Measurements from ENCODE around the gene CRACR2A.

Gene CRACR2A

DNA sequence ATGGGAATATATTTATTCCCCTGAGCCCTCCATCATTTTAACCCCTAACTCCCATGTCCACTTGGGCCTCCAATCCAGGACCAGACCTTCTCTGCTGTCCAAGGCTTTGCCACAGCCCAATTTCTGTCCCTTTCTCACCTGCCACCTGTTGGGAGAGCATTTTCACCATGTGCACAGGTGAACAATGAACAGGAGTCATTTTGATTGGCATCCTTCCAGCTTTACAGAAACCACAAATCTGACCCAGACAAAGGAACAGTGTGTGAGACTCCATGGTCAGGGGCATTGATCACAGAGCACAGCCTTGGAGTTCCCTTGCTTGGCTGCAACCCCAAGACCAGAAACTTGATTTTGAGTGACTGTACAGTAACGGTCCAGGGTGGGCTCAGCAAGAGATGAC lies 91.9 kb downstream of the CRACR2A start:
- no peak for DNase-seq (ENCODE audit: low spot score)
- TF ChIP-seq, protein P1, sequence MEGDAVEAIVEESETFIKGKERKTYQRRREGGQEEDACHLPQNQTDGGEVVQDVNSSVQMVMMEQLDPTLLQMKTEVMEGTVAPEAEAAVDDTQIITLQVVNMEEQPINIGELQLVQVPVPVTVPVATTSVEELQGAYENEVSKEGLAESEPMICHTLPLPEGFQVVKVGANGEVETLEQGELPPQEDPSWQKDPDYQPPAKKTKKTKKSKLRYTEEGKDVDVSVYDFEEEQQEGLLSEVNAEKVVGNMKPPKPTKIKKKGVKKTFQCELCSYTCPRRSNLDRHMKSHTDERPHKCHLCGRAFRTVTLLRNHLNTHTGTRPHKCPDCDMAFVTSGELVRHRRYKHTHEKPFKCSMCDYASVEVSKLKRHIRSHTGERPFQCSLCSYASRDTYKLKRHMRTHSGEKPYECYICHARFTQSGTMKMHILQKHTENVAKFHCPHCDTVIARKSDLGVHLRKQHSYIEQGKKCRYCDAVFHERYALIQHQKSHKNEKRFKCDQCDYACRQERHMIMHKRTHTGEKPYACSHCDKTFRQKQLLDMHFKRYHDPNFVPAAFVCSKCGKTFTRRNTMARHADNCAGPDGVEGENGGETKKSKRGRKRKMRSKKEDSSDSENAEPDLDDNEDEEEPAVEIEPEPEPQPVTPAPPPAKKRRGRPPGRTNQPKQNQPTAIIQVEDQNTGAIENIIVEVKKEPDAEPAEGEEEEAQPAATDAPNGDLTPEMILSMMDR (IDR thresholded peaks at IDR 0.05; ENCODE audit: extremely low read depth, missing control alignments): no peak

DNA sequence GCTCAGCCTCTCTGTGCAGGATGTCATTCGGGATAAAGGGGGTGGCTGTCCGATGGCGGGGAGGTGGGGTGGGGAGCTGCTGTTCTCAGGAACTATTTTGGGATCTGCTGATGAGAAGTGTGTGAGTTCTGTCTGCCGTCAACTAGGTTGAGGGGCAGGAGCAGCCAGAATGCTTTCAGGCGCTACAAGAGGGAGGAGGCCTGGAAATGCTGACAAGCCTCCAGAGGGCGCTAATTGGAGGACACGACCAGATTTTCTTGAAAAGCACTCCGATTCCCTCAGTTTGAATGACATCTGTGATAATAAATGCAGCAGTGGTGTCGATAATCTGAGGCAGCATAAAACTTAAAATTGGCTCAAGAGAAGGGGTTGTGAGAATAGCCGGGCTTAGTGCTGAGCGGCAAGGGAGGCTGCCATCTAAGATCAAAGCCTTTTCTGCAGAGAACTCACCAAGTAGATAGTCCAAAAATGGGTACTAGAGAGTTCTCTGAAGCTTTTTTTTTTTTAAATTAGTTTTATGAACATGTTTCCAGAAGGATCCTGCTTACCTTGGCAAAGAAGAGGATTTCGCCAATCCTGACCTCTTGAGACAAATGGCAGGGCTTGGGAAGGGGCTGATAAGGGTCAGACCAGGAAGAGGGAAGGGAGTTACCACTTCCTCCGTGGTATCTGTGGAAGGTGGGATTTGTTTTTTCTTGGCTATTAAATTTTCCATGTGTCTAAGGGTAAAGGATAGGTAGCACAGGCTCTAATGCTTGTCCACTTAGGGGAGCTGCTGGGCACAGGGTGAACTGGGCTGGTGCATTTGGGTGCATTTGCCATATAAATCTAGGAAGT lies 94.4 kb downstream of the CRACR2A start:
- DNase-seq (ENCODE audit: low spot score): peak; percentile 39
- TF ChIP-seq, protein P1 (IDR thresholded peaks at IDR 0.05; ENCODE audit: extremely low read depth, missing control alignments): peak; percentile 66

DNA sequence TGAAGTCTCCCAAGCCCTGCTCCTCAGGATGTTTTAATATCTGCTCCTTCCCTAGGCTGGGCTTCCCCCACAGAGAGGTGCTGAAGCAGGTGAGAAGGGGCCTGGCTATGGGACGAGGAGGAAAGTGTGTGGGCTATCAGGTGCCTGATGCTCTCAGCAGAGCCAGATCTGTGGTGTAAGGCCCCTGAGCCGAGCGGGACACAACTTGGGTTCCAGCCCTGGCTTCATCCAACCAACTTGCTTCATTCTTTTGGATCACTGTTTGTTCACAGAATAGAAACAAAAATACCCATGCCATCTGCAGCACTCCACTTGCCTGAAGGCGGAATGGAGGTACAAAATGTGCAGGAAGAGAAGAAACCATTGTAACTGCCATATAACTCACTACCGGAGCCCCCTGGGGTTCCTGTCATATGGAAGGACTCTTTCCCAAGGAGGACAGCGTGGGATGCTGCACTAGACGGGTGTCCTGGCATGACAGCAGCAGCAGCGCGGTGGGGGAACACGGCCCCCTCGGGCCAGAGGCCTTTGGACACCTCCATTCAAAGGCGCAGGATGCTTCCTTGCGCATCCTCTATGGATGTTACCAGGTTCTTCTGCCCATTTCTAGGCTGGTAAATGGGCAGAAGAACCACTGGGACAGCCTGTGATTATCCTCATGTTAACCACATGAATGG lies 95.8 kb downstream of the CRACR2A start:
- no peak for DNase-seq (ENCODE audit: low spot score)
- TF ChIP-seq, protein P1 (IDR thresholded peaks at IDR 0.05; ENCODE audit: extremely low read depth, missing control alignments): no peak

DNA sequence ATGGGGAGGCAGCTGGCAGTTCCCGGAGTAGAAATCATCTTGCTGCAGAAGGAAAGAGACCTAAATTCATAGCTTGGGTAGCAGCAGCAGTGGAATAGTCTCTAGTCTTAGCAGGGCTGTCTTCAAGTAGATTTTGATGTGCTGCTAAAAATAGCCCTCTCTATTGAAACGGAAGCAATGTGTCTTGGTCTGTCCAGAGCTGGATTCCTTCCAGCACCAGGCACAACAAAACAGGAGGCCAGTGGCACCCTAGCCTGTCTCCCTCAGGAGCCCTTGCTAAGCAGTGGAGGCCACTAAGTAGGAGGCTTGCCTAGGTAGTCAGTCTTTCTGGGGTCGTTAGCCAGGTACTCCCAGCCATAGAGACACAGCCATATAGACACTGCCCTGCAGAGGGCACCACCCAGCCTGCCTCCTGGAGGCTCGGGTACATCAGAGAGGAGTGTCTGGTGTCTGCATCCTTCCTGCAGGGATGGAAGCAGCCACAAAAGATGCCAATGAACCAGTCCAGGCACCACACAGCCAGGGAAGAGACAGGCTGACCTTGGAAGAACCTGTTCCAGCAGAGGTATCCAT lies 97.5 kb downstream of the CRACR2A start:
- peak; percentile 39 for DNase-seq (ENCODE audit: low spot score)

DNA sequence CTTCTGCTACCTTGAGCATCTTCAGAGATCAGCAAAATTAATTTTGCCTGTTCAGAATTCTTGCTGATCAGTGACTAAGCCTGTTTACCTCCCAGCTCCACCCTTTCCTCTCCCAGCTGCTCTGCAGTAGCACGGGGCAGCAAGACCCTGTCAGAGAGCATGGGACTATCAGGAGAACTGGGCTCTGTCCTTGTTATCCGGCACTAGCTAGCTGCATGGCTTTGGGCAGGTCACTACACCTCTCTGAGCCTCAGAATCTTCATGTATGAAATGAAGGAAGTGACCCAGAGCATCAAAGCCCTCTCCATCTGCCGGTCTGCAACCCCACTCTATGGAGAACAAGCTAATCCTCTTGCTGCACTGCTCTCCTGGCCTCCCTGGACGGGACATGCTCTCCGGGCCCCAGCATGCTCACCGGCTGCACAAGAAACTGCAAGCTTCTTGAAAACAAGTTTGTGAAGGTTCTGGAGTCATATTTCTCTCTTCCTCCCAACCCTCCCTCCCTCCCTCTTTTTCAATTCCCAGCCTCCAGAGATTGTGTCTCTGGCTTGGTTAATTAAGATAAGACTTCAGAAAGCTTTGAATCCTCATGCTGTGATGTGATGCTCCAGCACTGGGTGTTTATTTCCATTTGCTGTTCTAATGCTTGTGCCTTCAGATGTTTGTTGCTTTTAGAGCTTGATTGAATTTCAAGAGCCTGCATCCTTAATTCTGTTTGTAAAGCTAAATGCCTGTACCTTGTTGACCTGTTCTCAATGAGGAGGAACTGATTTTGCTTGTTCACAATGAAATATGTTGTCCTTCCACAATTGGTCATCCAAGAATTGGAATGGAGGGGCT lies 101.1 kb downstream of the CRACR2A start:
- no peak for DNase-seq (ENCODE audit: low spot score)
- TF ChIP-seq, protein P1 (IDR thresholded peaks at IDR 0.05; ENCODE audit: extremely low read depth, missing control alignments): no peak

More for the DNA sequence above, 97.5 kb downstream of the CRACR2A start:
- TF ChIP-seq, protein P1 (IDR thresholded peaks at IDR 0.05; ENCODE audit: extremely low read depth, missing control alignments): peak; percentile 11

DNA sequence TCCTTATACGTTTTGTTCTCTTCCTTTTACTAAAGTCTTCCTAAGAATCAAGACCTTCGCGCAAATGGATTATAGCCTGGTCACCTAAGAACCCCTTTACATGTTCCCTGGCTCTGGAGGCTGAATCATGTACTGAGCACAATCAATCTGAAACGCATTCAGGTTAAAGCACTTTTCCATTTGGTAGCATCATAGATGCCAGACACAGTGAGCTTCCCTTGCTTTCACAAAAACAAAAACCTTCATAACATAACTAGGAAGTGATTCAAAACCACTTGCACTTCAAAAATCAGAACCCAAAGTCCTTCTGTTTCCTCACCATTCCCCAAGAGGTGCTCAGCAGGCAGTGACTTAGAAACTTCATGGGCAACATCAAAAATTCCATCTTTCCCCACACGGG lies 105.4 kb downstream of the CRACR2A start:
- TF ChIP-seq, protein P1 (IDR thresholded peaks at IDR 0.05; ENCODE audit: extremely low read depth, missing control alignments): no peak
- DNase-seq (ENCODE audit: low spot score): no peak

Data from GM20000 (cell line).